ENCODE data around the gene WWTR1. TPM values are rescaled to one million over a fixed set of nuclear protein-coding genes. Genes with fewer than 3 reads are reported as not detected.

WWTR1 gene
- total RNA-seq, 2 donors from 2014 or later: 17.3 to 18.5 TPM

- H3K4me1 Mint-ChIP-seq: peaks cover 11% of the 10 kb centered on the region
- WGBS, 2 experiments (ENCODE audit: insufficient coverage in 1 of 2, insufficient read length in 1 of 2): 95 to 97% methylated on average over 6 of the region's 6 CpGs
- H3K9me3 ChIP-seq (ENCODE audit: control insufficient read depth, low read length): no peaks in the 10 kb centered on the region
- H3K36me3 Mint-ChIP-seq (ENCODE audit: low read depth): no peaks in the 10 kb centered on the region
- H3K4me3 Mint-ChIP-seq: no peak overlapping the region
- H3K27me3 ChIP-seq (ENCODE audit: control insufficient read depth, insufficient read depth, low read length, poor library complexity, severe bottlenecking): no peaks in the 10 kb centered on the region
- no peaks in the 10 kb centered on the region for H3K27me3 Mint-ChIP-seq (ENCODE audit: insufficient read depth)
- H3K9me3 Mint-ChIP-seq: no peaks in the 10 kb centered on the region
- DNase-seq: no peak
- TF ChIP-seq CTCF (conservative IDR thresholded peaks at IDR 0.05): no peak
- no peak overlapping the region for H3K9ac ChIP-seq (ENCODE audit: extremely low read depth, low read length, poor library complexity, severe bottlenecking)
- no peak overlapping the region for H3K27ac Mint-ChIP-seq
- H3K27ac ChIP-seq (ENCODE audit: low read depth, low read length): no peak overlapping the region
- no peak overlapping the region for H3K4me3 ChIP-seq (ENCODE audit: low read length)
- peaks cover 6% of the 10 kb centered on the region for H3K36me3 ChIP-seq (ENCODE audit: control insufficient read depth, insufficient read depth, low read length)
- no peaks in the 10 kb centered on the region for H3K4me1 ChIP-seq (ENCODE audit: control insufficient read depth, insufficient read depth, low read length)
Observed at GRCh38 chr3:149596134-149596770, 61.6 kb downstream of the WWTR1 start.

GRCh38 chr3:149593418-149594160, 64.2 kb downstream of the WWTR1 start:
- no peak overlapping the region for H3K4me3 Mint-ChIP-seq
- H3K9me3 ChIP-seq (ENCODE audit: control insufficient read depth, low read length): no peaks in the 10 kb centered on the region
- H3K4me1 Mint-ChIP-seq: peaks cover 19% of the 10 kb centered on the region
- no peaks in the 10 kb centered on the region for H3K9me3 Mint-ChIP-seq
- peaks cover 3% of the 10 kb centered on the region for H3K36me3 ChIP-seq (ENCODE audit: control insufficient read depth, insufficient read depth, low read length)
- H3K27me3 Mint-ChIP-seq (ENCODE audit: insufficient read depth): no peaks in the 10 kb centered on the region
- H3K27ac ChIP-seq (ENCODE audit: low read depth, low read length): no peak overlapping the region
- H3K4me3 ChIP-seq (ENCODE audit: low read length): no peak overlapping the region
- no peaks in the 10 kb centered on the region for H3K4me1 ChIP-seq (ENCODE audit: control insufficient read depth, insufficient read depth, low read length)
- TF ChIP-seq CTCF (conservative IDR thresholded peaks at IDR 0.05): no peak
- no peaks in the 10 kb centered on the region for H3K36me3 Mint-ChIP-seq (ENCODE audit: low read depth)
- no peak overlapping the region for H3K27ac Mint-ChIP-seq
- 75% methylated on average over 6 of the region's 8 CpGs; no CpG with 5 or more reads in 1 of the 2 experiments for WGBS, 2 experiments (ENCODE audit: insufficient coverage in 1 of 2, insufficient read length in 1 of 2)
- no peak for DNase-seq
- no peaks in the 10 kb centered on the region for H3K27me3 ChIP-seq (ENCODE audit: control insufficient read depth, insufficient read depth, low read length, poor library complexity, severe bottlenecking)
- no peak overlapping the region for H3K9ac ChIP-seq (ENCODE audit: extremely low read depth, low read length, poor library complexity, severe bottlenecking)

- Mint-ChIP-seq H3K27me3 (ENCODE audit: insufficient read depth) (no peaks in the 10 kb centered on the region), H3K4me3 (no peak overlapping the region), H3K27ac (no peak overlapping the region), H3K4me1 (peaks cover 19% of the 10 kb centered on the region), H3K9me3 (no peaks in the 10 kb centered on the region), H3K36me3 (ENCODE audit: low read depth) (no peaks in the 10 kb centered on the region)
- no peak for TF ChIP-seq CTCF (conservative IDR thresholded peaks at IDR 0.05)
- no peak overlapping the region for H3K4me3 ChIP-seq (ENCODE audit: low read length)
- no peaks in the 10 kb centered on the region for H3K4me1 ChIP-seq (ENCODE audit: control insufficient read depth, insufficient read depth, low read length)
- H3K27me3 ChIP-seq (ENCODE audit: control insufficient read depth, insufficient read depth, low read length, poor library complexity, severe bottlenecking): no peaks in the 10 kb centered on the region
- H3K27ac ChIP-seq (ENCODE audit: low read depth, low read length): no peak overlapping the region
- peaks cover 3% of the 10 kb centered on the region for H3K36me3 ChIP-seq (ENCODE audit: control insufficient read depth, insufficient read depth, low read length)
- no peaks in the 10 kb centered on the region for H3K9me3 ChIP-seq (ENCODE audit: control insufficient read depth, low read length)
- H3K9ac ChIP-seq (ENCODE audit: extremely low read depth, low read length, poor library complexity, severe bottlenecking): no peak overlapping the region
- no peak for DNase-seq
- 94 to 100% methylated on average over 2 to 9 of the region's 9 CpGs for WGBS, 2 experiments (ENCODE audit: insufficient coverage in 1 of 2, insufficient read length in 1 of 2)
Observed at GRCh38 chr3:149592758-149593240, 65.0 kb downstream of the WWTR1 start.

Data from endodermal cell (in vitro differentiated cells).